K562 (cell line): ENCODE results near the gene CDC42SE2. TPM values are rescaled to one million over a fixed set of nuclear protein-coding genes. Genes with fewer than 3 reads are reported as not detected.

Experiments
- ATAC-seq: fragments of 200-7000 bp; cut with Tn5 transposase; 3 replicates; pipeline ENCODE4 v1.9.1; 2020; ENCODE audit warnings: moderate library complexity
- BruUV-seq: library from RNA; stranded (reverse); fragments of 400-500 nt; replicated peaks from 2 replicates; lab custom pipeline; 2021; lab: Mats Ljungman, UMichigan
- CTCF ChIA-PET: fragments of 300-600 bp; formaldehyde crosslinking; extraction: SDS; loops from one replicate; lab custom pipeline; 2021; ENCODE audit warnings: low intra/inter-chr PET ratio; lab: Yijun Ruan, JAX
- POLR2A ChIA-PET: fragments of 300-600, 350-650 bp; sonication (Branson Sonifier 250); formaldehyde crosslinking; extraction: SDS; loops from one replicate; lab custom pipeline; 2021; ENCODE audit warnings: antibody characterized with exemption, inconsistent platforms; lab: Yijun Ruan, JAX
- DNase-seq, 4 experiments: peaks; one replicate each; pipeline versions ENCODE4 v3.0.0 to v3.0.0-alpha.2; 2011 to 2018; ENCODE audit warnings: low spot score in 3 of 4, mixed read lengths in 3 of 4; ENCODE audit errors: extremely low read depth in 1 of 4
- FAIRE-seq: peaks from 2 replicates; lab custom pipeline; 2011; peaks lifted over from hg19 to GRCh38; lab: Jason Lieb, UNC
- H2AFZ ChIP-seq: 2 replicates; pipeline ENCODE4 v1.6.0; 2011; ENCODE audit warnings: low read depth, low read length, control low read depth, inconsistent platforms
- H3K27ac ChIP-seq: fragments of 200-600 bp; 3 replicates; pipeline ENCODE4 v1.8.0; 2011; ENCODE audit warnings: low read depth, mild to moderate bottlenecking, control low read depth, inconsistent platforms, low read length, moderate library complexity, mixed read lengths; ENCODE audit errors: extremely low read depth
- H3K27me3 ChIP-seq, 2 experiments: fragments of 300-600 bp in 1 of 2; 2 replicates in 1 of 2; 3 replicates in 1 of 2; pipeline versions ENCODE4 v1.6.0 to v1.8.0; 2011; ENCODE audit warnings: inconsistent platforms in 2 of 2, low read length in 2 of 2, mild to moderate bottlenecking in 1 of 2, mixed read lengths in 1 of 2, moderate library complexity in 1 of 2; ENCODE audit not compliant: control insufficient read depth in 2 of 2, insufficient read depth in 2 of 2
- H3K36me3 ChIP-seq: fragments of 300-600 bp; 3 replicates; pipeline ENCODE4 v1.8.0; 2011; ENCODE audit warnings: mild to moderate bottlenecking, low read length, inconsistent platforms; ENCODE audit not compliant: control insufficient read depth, insufficient read depth
- H3K4me1 ChIP-seq, 2 experiments: fragments of 200-600 bp in 1 of 2; replicated peaks in 1 of 2; 2 replicates in 1 of 2; 3 replicates in 1 of 2; pipeline versions ENCODE4 v1.5.1 to v1.8.0; 2011; ENCODE audit warnings: inconsistent platforms in 2 of 2, low read length in 2 of 2, mild to moderate bottlenecking in 1 of 2, mixed read lengths in 1 of 2, moderate library complexity in 1 of 2; ENCODE audit not compliant: control insufficient read depth in 2 of 2, insufficient read depth in 2 of 2
- H3K4me2 ChIP-seq: 2 replicates; pipeline ENCODE4 v1.6.1; 2011; ENCODE audit warnings: low read length, control low read depth, inconsistent platforms, mixed read lengths; ENCODE audit not compliant: insufficient read depth
- H3K4me3 ChIP-seq: fragments of 200-600 bp; sonication (generic), shearing (Covaris generic); 2 replicates; pipeline ENCODE4 v1.5.1; 2016; ENCODE audit warnings: control low read depth, inconsistent platforms
- H3K79me2 ChIP-seq: fragments of 200-600 bp; 3 replicates; pipeline ENCODE4 v1.8.0; 2011; ENCODE audit warnings: low read length, inconsistent platforms; ENCODE audit not compliant: control insufficient read depth, insufficient read depth
- H3K9ac ChIP-seq, 2 experiments: 2 replicates each; pipeline versions ENCODE4 v1.6.0 to v1.6.1; 2011; ENCODE audit warnings: low read depth in 2 of 2, low read length in 2 of 2, control low read depth in 1 of 2, inconsistent platforms in 1 of 2, mild to moderate bottlenecking in 1 of 2, mixed read lengths in 1 of 2; ENCODE audit not compliant: insufficient read depth in 1 of 2
- H3K9me1 ChIP-seq: one replicate; pipeline ENCODE4 v1.6.0; 2011; ENCODE audit warnings: inconsistent platforms, mild to moderate bottlenecking, low read length, moderate library complexity; ENCODE audit not compliant: control insufficient read depth, insufficient read depth
- H3K9me3 ChIP-seq: replicated peaks from 2 replicates; pipeline ENCODE4 v1.5.1; 2011; ENCODE audit warnings: low read depth, low read length, inconsistent platforms; ENCODE audit not compliant: control insufficient read depth, insufficient read depth
- H4K20me1 ChIP-seq: replicated peaks from 2 replicates; pipeline ENCODE4 v1.6.1; 2011; ENCODE audit warnings: low read length, inconsistent platforms, mixed read lengths; ENCODE audit not compliant: control insufficient read depth, insufficient read depth
- BCL6 ChIP-seq: fragments of 250-450 bp; sonication (Bioruptor Pico); IDR thresholded peaks from 2 replicates; pipeline ENCODE4 v1.4.0; 2020
- FOXJ3 ChIP-seq: sonication (generic); formaldehyde crosslinking; IDR thresholded peaks from 2 replicates; pipeline ENCODE4 v1.4.0; 2020; ENCODE audit warnings: mild to moderate bottlenecking, missing genetic modification reagents
- GTF2A2 ChIP-seq: IDR thresholded peaks from 2 replicates; pipeline ENCODE4 v1.6.1; 2016; ENCODE audit warnings: mild to moderate bottlenecking, missing genetic modification characterization, missing compliant biosample characterization
- NBN ChIP-seq: fragments of 450-650 bp; IDR thresholded peaks from 2 replicates; pipeline ENCODE4 v1.6.1; 2016; ENCODE audit warnings: low read depth, mild to moderate bottlenecking
- PTTG1 ChIP-seq: fragments of 450-650 bp; IDR thresholded peaks from 2 replicates; pipeline ENCODE4 v1.6.1; 2016; ENCODE audit warnings: low read depth, mild to moderate bottlenecking, missing genetic modification characterization, missing compliant biosample characterization
- SIN3A ChIP-seq, 2 experiments: fragments of 150-350 bp in 1 of 2; IDR thresholded peaks; 2 replicates each; pipeline ENCODE4 v1.6.1; 2011 to 2016; ENCODE audit warnings: borderline replicate concordance in 2 of 2, low read depth in 2 of 2, low read length in 2 of 2, mild to moderate bottlenecking in 2 of 2, moderate library complexity in 2 of 2; ENCODE audit not compliant: control insufficient read depth in 1 of 2
- U2AF2 ChIP-seq: fragments of 200-400 bp; formaldehyde crosslinking; optimal IDR thresholded peaks from 2 replicates; pipeline ENCODE3; 2017; ENCODE audit warnings: low read depth, mild to moderate bottlenecking, low read length
- ZKSCAN3 ChIP-seq: fragments of 250-450 bp; sonication (Bioruptor Pico); IDR thresholded peaks from 2 replicates; pipeline ENCODE4 v1.4.0; 2020
- WGBS: fragments of 100-300 bp; shearing (Covaris generic); methylation state at CpG from one replicate; pipeline ENCODE4 v1.1.6; 2016; ENCODE audit warnings: low coverage, mixed read lengths; ENCODE audit not compliant: insufficient coverage; ENCODE audit errors: missing lambda C conversion rate; 5-methylcytosine and 5-hydroxymethylcytosine counted together
- in situ Hi-C: fragments of 300-500 bp; cut with MboI; formaldehyde crosslinking; loops from 4 replicates; pipeline ENCODE4 v1.15.0; 2018; ENCODE audit warnings: inconsistent platforms, mixed read lengths
- intact Hi-C: fragments of 100-400 bp; cut with micrococcal nuclease; formaldehyde crosslinking; loops from 2 replicates; pipeline ENCODE4 v1.14.2; 2022
- polyA plus RNA-seq, 8 experiments: library from polyadenylated mRNA; depleted of rRNA in 4 of 8; stranded (reverse) in 5 of 8; unstranded in 3 of 8; fragments of >200 nt; fragmentation: Nextera tagmentation in 2 of 8; fragmentation: Illumina TruSeq in 1 of 8; extraction: Ambion mirVana in 2 of 8; extraction: Trizol in 1 of 8; gene quantifications; 2 replicates each; pipeline versions ENCODE4 v1.2.1 to v1.2.3, GENCODE V29; 2011 to 2014; ENCODE audit warnings: inconsistent platforms in 1 of 8, missing spikeins in 1 of 8
- total RNA-seq, 7 experiments: library from RNA; depleted of rRNA in 6 of 7; stranded (reverse); fragments of >200 nt in 6 of 7; fragmentation: Illumina TruSeq in 2 of 7; extraction: Trizol in 2 of 7; gene quantifications; 2 replicates each; pipeline versions ENCODE4 v1.2.1 to v1.2.3, GENCODE V29; 2011 to 2021; ENCODE audit warnings: low replicate concordance in 1 of 7
- TF ChIP-seq, protein P1 (sequence below): fragments of 450-650 bp; IDR thresholded peaks from one replicate; pipeline ENCODE4 v1.6.1; 2018; ENCODE audit warnings: mild to moderate bottlenecking, moderate library complexity; ENCODE audit not compliant: partially characterized antibody
- TF ChIP-seq, protein P2 (sequence below), 2 experiments: fragments of 200-800 bp in 1 of 2; sonication (Bioruptor generic) in 1 of 2; sonication (generic) in 1 of 2; formaldehyde crosslinking in 1 of 2; IDR thresholded peaks in 1 of 2; conservative IDR thresholded peaks in 1 of 2; 2 replicates each; pipeline versions ENCODE4 v1.5.0 to v1.6.1; 2016 to 2020; ENCODE audit warnings: missing compliant biosample characterization in 1 of 2, missing genetic modification characterization in 1 of 2, missing genetic modification reagents in 1 of 2
- TF ChIP-seq, protein P3 (sequence below): fragments of 200-800 bp; sonication (Bioruptor generic); IDR thresholded peaks from 2 replicates; pipeline ENCODE4 v1.6.1; 2016; ENCODE audit warnings: missing genetic modification characterization, missing compliant biosample characterization

Gene CDC42SE2
- total and polyA plus RNA-seq, 9 of the 15 experiments (the other 6 are each of a cell fraction or from before 2014, with no cell fraction given) = 24.8 to 44.3 (median 32.7) TPM

DNA sequence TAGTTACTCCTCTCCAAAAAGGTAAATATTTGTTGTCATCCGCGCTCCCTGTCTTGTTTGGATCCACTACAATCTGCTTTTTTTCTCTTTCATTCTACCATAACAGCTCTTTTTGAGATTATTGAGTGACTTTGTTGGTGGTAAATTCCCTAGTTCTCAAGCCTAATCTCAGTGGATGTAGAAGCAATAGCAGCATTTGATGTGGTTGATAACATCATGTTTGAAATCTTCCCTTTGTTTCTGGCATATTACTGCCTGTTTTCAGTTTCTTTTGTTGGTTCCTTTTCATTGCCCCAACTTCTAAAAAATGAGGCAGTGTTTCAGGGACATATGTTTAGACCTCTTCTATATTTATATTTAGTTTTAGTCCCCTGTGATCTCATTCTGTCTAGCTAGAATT, 8.9 kb downstream of the CDC42SE2 start:
- Histone ChIP-seq H3K27ac (no peak overlapping the region), H3K9ac (no peak overlapping the region)
- no peak for TF ChIP-seq FOXJ3
- no peak for TF ChIP-seq U2AF2
- TF ChIP-seq, protein P1, sequence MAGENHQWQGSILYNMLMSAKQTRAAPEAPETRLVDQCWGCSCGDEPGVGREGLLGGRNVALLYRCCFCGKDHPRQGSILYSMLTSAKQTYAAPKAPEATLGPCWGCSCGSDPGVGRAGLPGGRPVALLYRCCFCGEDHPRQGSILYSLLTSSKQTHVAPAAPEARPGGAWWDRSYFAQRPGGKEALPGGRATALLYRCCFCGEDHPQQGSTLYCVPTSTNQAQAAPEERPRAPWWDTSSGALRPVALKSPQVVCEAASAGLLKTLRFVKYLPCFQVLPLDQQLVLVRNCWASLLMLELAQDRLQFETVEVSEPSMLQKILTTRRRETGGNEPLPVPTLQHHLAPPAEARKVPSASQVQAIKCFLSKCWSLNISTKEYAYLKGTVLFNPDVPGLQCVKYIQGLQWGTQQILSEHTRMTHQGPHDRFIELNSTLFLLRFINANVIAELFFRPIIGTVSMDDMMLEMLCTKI = no peak
- no peak for TF ChIP-seq ZKSCAN3 (CRISPR knock-in tag)
- TF ChIP-seq SIN3A (IDR thresholded peaks at IDR 0.05; ENCODE audit: borderline replicate concordance in 2 of 2, control insufficient read depth in 1 of 2, low read depth in 2 of 2, low read length in 2 of 2) = no peak
- no peak for TF ChIP-seq NBN
- TF ChIP-seq, protein P2, sequence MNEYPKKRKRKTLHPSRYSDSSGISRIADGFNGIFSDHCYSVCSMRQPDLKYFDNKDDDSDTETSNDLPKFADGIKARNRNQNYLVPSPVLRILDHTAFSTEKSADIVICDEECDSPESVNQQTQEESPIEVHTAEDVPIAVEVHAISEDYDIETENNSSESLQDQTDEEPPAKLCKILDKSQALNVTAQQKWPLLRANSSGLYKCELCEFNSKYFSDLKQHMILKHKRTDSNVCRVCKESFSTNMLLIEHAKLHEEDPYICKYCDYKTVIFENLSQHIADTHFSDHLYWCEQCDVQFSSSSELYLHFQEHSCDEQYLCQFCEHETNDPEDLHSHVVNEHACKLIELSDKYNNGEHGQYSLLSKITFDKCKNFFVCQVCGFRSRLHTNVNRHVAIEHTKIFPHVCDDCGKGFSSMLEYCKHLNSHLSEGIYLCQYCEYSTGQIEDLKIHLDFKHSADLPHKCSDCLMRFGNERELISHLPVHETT (CRISPR knock-in tag; conservative IDR thresholded peaks at IDR 0.05 in 1 of 2, IDR thresholded peaks at IDR 0.05 in 1 of 2) = no peak
- TF ChIP-seq BCL6 (CRISPR knock-in tag) = no peak
- TF ChIP-seq, protein P3, sequence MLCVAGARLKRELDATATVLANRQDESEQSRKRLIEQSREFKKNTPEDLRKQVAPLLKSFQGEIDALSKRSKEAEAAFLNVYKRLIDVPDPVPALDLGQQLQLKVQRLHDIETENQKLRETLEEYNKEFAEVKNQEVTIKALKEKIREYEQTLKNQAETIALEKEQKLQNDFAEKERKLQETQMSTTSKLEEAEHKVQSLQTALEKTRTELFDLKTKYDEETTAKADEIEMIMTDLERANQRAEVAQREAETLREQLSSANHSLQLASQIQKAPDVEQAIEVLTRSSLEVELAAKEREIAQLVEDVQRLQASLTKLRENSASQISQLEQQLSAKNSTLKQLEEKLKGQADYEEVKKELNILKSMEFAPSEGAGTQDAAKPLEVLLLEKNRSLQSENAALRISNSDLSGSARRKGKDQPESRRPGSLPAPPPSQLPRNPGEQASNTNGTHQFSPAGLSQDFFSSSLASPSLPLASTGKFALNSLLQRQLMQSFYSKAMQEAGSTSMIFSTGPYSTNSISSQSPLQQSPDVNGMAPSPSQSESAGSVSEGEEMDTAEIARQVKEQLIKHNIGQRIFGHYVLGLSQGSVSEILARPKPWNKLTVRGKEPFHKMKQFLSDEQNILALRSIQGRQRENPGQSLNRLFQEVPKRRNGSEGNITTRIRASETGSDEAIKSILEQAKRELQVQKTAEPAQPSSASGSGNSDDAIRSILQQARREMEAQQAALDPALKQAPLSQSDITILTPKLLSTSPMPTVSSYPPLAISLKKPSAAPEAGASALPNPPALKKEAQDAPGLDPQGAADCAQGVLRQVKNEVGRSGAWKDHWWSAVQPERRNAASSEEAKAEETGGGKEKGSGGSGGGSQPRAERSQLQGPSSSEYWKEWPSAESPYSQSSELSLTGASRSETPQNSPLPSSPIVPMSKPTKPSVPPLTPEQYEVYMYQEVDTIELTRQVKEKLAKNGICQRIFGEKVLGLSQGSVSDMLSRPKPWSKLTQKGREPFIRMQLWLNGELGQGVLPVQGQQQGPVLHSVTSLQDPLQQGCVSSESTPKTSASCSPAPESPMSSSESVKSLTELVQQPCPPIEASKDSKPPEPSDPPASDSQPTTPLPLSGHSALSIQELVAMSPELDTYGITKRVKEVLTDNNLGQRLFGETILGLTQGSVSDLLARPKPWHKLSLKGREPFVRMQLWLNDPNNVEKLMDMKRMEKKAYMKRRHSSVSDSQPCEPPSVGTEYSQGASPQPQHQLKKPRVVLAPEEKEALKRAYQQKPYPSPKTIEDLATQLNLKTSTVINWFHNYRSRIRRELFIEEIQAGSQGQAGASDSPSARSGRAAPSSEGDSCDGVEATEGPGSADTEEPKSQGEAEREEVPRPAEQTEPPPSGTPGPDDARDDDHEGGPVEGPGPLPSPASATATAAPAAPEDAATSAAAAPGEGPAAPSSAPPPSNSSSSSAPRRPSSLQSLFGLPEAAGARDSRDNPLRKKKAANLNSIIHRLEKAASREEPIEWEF = no peak
- TF ChIP-seq GTF2A2 (tag) = no peak
- TF ChIP-seq PTTG1 (tag) = no peak

More for the DNA sequence above, 8.9 kb downstream of the CDC42SE2 start:
- no peak for DNase-seq
- Histone ChIP-seq H3K9me3 (no peaks in the 10 kb centered on the region), H3K4me2 (no peak overlapping the region), H3K79me2 (peaks cover 92% of the 10 kb centered on the region), H3K27me3 (no peaks in the 10 kb centered on the region), H4K20me1 (peaks cover 8% of the 10 kb centered on the region), H3K4me1 (no peaks in the 10 kb centered on the region; a peak in 2 of 5 replicates), H3K9me1 (no peaks in the 10 kb centered on the region), H3K4me3 (no peak overlapping the region), H3K36me3 (no peaks in the 10 kb centered on the region; the same call in 2 of the 3 replicates), H2AFZ (no peak overlapping the region)
- ChIA-PET CTCF (interaction anchor here (0.7 kb wide), 1 partner anchor 1884 kb away, joined by 3 read pairs; no protein-coding TSS in a partner anchor), POLR2A (interaction anchor here (3.1 kb wide), 1 partner anchor 9 kb away, joined by 11 read pairs; the partner anchor contains the start of gene CDC42SE2)
- no TSS peak for BruUV-seq
- no peak for ATAC-seq
- no peak for FAIRE-seq
- in situ Hi-C loops = no loop called here
- intact Hi-C loops = no loop called here
- WGBS = 100% methylated on average over 2 of the region's 2 CpGs
